HL-60 (cell line): ENCODE measurements around the gene C4orf33.

ENCODE experiments used
- DNase-seq, 2 experiments: peaks; one replicate each; pipeline ENCODE4 v3.0.0-alpha.2; 2010 to 2020; ENCODE audit warnings: low read depth in 1 of 2, low spot score in 1 of 2
- H3K27ac ChIP-seq: fragments of 250-450 bp; sonication (Bioruptor Pico); replicated peaks from 2 replicates; pipeline ENCODE4 v1.5.1; 2020; ENCODE audit warnings: mild to moderate bottlenecking, moderate library complexity
- H3K27me3 ChIP-seq: fragments of 250-450 bp; sonication (Bioruptor Pico); 2 replicates; pipeline ENCODE4 v1.5.1; 2021; ENCODE audit warnings: mild to moderate bottlenecking, moderate library complexity; ENCODE audit not compliant: insufficient read depth, poor library complexity, severe bottlenecking
- H3K4me3 ChIP-seq: replicated peaks from 2 replicates; pipeline ENCODE4 v1.5.1; 2011; ENCODE audit warnings: mild to moderate bottlenecking, control low read depth, low read length; ENCODE audit not compliant: insufficient read depth
- GABPA ChIP-seq: IDR thresholded peaks from 2 replicates; pipeline ENCODE4 v1.6.1; 2012; ENCODE audit warnings: low read depth
- POLR2AphosphoS5 ChIP-seq: IDR thresholded peaks from 2 replicates; pipeline ENCODE4 v1.6.1; 2012; ENCODE audit warnings: low read depth
- SPI1 ChIP-seq: IDR thresholded peaks from 2 replicates; pipeline ENCODE4 v1.6.1; 2012; ENCODE audit warnings: low read depth, mild to moderate bottlenecking, borderline replicate concordance
- TF ChIP-seq, protein P1 (sequence below): IDR thresholded peaks from one replicate; pipeline ENCODE4 v1.5.1; 2011; ENCODE audit warnings: low read length, control low read depth, inconsistent platforms; ENCODE audit not compliant: insufficient read depth
- TF ChIP-seq, protein P2 (sequence below): IDR thresholded peaks from 2 replicates; pipeline ENCODE4 v1.6.1; 2012; ENCODE audit warnings: low read depth; ENCODE audit not compliant: insufficient replicate concordance

C4orf33 gene

DNA sequence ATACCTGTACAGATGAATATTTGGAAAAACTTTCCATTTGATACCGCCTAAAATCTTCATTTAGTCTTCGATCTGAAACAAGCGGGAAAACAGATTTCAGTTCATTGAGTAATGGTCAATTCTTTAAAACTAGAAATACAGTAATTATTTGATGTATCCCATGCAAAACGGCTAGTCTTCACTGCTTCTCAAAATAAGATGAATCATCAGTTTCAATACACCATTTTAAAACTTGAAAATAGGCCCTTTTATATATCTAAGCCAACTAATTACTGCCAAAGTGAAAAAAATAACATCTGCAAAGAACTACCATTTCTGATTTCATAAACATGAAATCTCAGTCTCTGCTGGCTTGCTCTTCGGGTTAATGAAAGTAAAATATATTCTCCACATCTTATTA is 13.7 kb upstream of the C4orf33 start:
- Histone ChIP-seq H3K4me3 (no peak overlapping the region), H3K27me3 (no peaks in the 10 kb centered on the region), H3K27ac (no peak overlapping the region)
- DNase-seq = no peak
- TF ChIP-seq, protein P1, sequence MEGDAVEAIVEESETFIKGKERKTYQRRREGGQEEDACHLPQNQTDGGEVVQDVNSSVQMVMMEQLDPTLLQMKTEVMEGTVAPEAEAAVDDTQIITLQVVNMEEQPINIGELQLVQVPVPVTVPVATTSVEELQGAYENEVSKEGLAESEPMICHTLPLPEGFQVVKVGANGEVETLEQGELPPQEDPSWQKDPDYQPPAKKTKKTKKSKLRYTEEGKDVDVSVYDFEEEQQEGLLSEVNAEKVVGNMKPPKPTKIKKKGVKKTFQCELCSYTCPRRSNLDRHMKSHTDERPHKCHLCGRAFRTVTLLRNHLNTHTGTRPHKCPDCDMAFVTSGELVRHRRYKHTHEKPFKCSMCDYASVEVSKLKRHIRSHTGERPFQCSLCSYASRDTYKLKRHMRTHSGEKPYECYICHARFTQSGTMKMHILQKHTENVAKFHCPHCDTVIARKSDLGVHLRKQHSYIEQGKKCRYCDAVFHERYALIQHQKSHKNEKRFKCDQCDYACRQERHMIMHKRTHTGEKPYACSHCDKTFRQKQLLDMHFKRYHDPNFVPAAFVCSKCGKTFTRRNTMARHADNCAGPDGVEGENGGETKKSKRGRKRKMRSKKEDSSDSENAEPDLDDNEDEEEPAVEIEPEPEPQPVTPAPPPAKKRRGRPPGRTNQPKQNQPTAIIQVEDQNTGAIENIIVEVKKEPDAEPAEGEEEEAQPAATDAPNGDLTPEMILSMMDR = no peak
- no peak for TF ChIP-seq SPI1
- TF ChIP-seq POLR2AphosphoS5 = no peak
- TF ChIP-seq, protein P2, sequence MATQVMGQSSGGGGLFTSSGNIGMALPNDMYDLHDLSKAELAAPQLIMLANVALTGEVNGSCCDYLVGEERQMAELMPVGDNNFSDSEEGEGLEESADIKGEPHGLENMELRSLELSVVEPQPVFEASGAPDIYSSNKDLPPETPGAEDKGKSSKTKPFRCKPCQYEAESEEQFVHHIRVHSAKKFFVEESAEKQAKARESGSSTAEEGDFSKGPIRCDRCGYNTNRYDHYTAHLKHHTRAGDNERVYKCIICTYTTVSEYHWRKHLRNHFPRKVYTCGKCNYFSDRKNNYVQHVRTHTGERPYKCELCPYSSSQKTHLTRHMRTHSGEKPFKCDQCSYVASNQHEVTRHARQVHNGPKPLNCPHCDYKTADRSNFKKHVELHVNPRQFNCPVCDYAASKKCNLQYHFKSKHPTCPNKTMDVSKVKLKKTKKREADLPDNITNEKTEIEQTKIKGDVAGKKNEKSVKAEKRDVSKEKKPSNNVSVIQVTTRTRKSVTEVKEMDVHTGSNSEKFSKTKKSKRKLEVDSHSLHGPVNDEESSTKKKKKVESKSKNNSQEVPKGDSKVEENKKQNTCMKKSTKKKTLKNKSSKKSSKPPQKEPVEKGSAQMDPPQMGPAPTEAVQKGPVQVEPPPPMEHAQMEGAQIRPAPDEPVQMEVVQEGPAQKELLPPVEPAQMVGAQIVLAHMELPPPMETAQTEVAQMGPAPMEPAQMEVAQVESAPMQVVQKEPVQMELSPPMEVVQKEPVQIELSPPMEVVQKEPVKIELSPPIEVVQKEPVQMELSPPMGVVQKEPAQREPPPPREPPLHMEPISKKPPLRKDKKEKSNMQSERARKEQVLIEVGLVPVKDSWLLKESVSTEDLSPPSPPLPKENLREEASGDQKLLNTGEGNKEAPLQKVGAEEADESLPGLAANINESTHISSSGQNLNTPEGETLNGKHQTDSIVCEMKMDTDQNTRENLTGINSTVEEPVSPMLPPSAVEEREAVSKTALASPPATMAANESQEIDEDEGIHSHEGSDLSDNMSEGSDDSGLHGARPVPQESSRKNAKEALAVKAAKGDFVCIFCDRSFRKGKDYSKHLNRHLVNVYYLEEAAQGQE = no peak
- TF ChIP-seq GABPA = no peak

DNA sequence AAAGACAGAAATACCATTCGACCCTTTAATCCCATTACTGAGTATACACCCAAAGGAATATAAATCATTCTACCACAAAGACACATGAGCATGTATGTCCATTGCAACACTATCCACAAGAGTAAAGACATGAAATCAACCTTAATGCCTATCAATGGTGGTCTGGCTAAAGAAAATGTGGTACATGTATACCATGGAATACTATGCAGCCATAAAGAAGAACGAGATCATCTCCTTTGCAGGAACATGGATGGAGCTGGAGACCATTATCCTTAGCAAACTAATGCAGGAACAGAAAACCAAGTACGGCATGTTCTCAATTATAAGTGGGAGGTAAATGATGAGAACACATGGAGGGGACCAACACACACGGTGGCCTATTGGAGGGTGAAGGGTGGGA is 10.5 kb upstream of the C4orf33 start:
- H3K27me3 ChIP-seq = no peaks in the 10 kb centered on the region
- DNase-seq = no peak
- TF ChIP-seq POLR2AphosphoS5 = no peak
- TF ChIP-seq, protein P1 = no peak
- no peak for TF ChIP-seq GABPA
- TF ChIP-seq, protein P2 = no peak
- no peak for TF ChIP-seq SPI1
- no peak overlapping the region for H3K27ac ChIP-seq
- H3K4me3 ChIP-seq = no peak overlapping the region

DNA sequence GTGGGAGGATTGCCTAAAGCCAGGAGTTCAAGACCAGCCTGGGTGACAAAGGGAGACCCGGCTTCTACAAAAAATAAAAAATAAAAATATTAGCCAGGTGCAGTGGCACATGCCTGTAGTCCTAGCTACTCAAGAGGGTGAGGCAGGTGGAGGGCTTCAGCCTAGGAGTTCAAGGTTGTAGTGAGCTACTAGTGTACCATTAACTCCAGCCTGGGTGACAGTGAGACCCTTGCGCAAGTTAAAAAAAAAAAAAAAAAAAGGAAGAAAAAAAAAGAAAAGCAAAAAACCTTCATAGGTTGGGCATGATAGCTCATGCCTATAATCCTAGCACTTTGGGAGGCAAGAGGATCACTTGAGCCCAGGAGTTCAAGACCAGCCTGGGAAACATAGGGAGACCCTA is 8.4 kb upstream of the C4orf33 start:
- H3K27me3 ChIP-seq = no peaks in the 10 kb centered on the region
- TF ChIP-seq POLR2AphosphoS5 (no peak), SPI1 (no peak), GABPA (no peak)
- TF ChIP-seq, protein P2 = no peak
- TF ChIP-seq, protein P1 = no peak
- H3K27ac ChIP-seq = no peak overlapping the region
- no peak overlapping the region for H3K4me3 ChIP-seq
- DNase-seq = no peak
